ENCODE measurements around the gene HEXD.

GRCh38 chr17:82392209-82392920 is 25.8 kb upstream of the HEXD start:
- TF ChIP-seq CTCF (conservative IDR thresholded peaks at IDR 0.05 in 1 of 2, IDR thresholded peaks at IDR 0.05 in 1 of 2; ENCODE audit: low read depth in 1 of 2, low read length in 2 of 2), result no peak
- TF ChIP-seq EZH2 (IDR thresholded peaks at IDR 0.05; ENCODE audit: low read length, missing control alignments), result no peak

All from fibroblast of lung (primary cell).